Measurements from ENCODE around the gene SORCS2.
A peak's percentile ranks its signal among the peaks of the same experiment; 100 is the strongest.

SORCS2 gene

DNA sequence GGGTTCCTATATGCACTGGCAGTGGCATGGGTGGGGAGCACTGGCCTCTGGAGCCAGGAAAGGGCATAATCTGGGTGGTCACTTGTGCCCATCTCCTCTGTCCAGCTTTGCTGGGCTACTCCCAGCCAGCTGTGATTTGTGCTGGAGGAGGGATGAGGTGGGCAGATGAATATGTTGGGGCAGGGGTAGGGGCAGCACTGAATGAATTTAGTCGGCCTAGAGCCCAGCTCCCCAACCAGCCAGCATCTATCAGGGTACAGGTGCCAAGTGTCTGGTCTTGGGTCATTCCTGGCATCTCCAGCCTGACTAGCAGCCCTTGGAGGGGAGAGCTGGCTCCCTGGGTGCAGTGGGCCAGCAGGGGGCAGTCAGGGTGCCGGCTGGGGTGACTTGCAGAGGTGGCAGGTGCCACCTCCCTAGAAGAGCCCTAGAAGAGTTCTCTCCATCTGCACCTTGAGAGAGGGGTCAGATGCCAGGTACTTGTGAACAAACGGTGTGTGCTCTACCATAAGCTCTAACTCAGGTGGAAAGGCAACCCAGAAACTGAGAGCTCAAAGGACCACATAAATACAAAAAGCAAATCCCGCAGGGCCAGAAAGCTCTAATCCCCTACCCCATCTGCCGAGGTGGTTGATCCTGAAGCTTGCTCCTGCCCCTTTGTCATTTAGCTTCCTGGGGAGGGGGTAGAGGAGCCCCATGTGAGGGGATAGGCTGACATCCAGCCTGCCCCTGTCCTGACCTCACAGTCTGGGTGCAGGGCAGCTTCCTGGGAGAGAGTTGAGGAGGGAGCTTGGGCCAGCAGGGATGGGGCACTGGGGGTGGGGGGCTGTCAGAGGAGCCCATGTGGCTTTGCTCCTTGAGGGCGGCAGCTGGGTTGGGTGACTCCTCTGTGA lies 2.2 kb downstream of the SORCS2 start:
- no peaks in the 10 kb centered on the region for H3K4me1 ChIP-seq (ENCODE audit: low read length)
- H3K9ac ChIP-seq (ENCODE audit: low read length): no peak overlapping the region
- no peaks in the 10 kb centered on the region for H3K79me2 ChIP-seq (ENCODE audit: low read length)
- TF ChIP-seq CTCF (IDR thresholded peaks at IDR 0.05; ENCODE audit: low read depth, low read length): peak; percentile 36
- no peak for TF ChIP-seq EZH2phosphoT487 (IDR thresholded peaks at IDR 0.05; ENCODE audit: low read depth)
- no peaks in the 10 kb centered on the region for H4K20me1 ChIP-seq (ENCODE audit: insufficient read depth, low read length)
- H3K27ac ChIP-seq (ENCODE audit: low read length): no peak overlapping the region
- no peak overlapping the region for H3K4me3 ChIP-seq (ENCODE audit: low read length)
- no peak overlapping the region for H3K4me2 ChIP-seq (ENCODE audit: low read length)
- H2AFZ ChIP-seq (ENCODE audit: low read depth, low read length): no peak overlapping the region
- H3K9me3 ChIP-seq (ENCODE audit: insufficient read depth, low read length): no peaks in the 10 kb centered on the region
- peaks cover 24% of the 10 kb centered on the region for H3K27me3 ChIP-seq (ENCODE audit: low read depth, low read length)
- H3K36me3 ChIP-seq (replicated peaks; ENCODE audit: low read depth, low read length): no peaks in the 10 kb centered on the region

GRCh38 chr4:7195141-7195515 lies 2.8 kb downstream of the SORCS2 start:
- Histone ChIP-seq H3K79me2 (ENCODE audit: low read length) (no peaks in the 10 kb centered on the region), H4K20me1 (ENCODE audit: insufficient read depth, low read length) (no peaks in the 10 kb centered on the region), H3K4me3 (ENCODE audit: low read length) (no peak overlapping the region), H3K9me3 (ENCODE audit: insufficient read depth, low read length) (no peaks in the 10 kb centered on the region), H3K4me2 (ENCODE audit: low read length) (no peak overlapping the region), H3K36me3 (replicated peaks; ENCODE audit: low read depth, low read length) (no peaks in the 10 kb centered on the region), H3K27me3 (ENCODE audit: low read depth, low read length) (peaks cover 24% of the 10 kb centered on the region), H2AFZ (ENCODE audit: low read depth, low read length) (no peak overlapping the region), H3K27ac (ENCODE audit: low read length) (no peak overlapping the region), H3K9ac (ENCODE audit: low read length) (no peak overlapping the region), H3K4me1 (ENCODE audit: low read length) (no peaks in the 10 kb centered on the region)
- TF ChIP-seq CTCF (IDR thresholded peaks at IDR 0.05; ENCODE audit: low read depth, low read length): no peak
- no peak for TF ChIP-seq EZH2phosphoT487 (IDR thresholded peaks at IDR 0.05; ENCODE audit: low read depth)

DNA sequence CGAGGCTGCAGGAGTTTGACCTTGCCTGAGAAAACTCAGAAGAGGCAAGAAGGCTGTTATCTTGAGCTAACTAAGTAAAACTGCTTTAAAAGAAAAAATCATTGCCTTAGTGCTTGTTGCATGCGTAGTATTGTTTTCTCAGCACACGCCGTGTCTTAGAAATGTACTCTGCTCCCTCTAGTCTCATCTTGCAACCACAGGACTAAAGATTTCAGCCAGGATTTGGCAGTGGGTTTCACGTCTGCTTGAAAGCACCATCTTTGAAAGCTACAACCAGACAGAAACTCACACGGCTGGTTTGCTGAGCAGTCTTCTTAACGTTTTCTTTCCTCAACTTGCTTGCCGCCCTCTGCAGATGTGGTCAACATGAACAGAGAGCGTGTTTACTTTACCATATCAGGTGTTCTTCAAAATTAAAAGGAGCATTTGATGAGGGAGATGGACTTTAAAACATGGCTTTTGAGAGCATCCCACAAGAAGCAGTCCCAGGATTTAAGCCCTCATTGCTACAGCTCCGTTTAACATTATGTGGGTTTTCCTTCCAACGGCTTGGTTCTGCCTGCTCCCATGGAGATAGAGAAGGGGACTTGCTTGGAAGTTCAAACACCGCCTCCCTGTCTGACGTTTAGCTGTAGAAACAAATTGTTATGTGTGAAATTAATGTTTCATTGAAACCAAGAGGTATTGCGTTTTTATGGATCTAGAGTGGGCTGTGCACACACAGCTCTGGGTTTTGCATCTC lies 3.4 kb downstream of the SORCS2 start:
- Histone ChIP-seq H3K79me2 (ENCODE audit: low read length) (no peaks in the 10 kb centered on the region), H3K4me3 (ENCODE audit: low read length) (no peak overlapping the region), H3K4me2 (ENCODE audit: low read length) (no peak overlapping the region), H3K9ac (ENCODE audit: low read length) (no peak overlapping the region), H4K20me1 (ENCODE audit: insufficient read depth, low read length) (no peaks in the 10 kb centered on the region), H3K27me3 (ENCODE audit: low read depth, low read length) (peaks cover 24% of the 10 kb centered on the region), H3K36me3 (replicated peaks; ENCODE audit: low read depth, low read length) (no peaks in the 10 kb centered on the region), H3K4me1 (ENCODE audit: low read length) (no peaks in the 10 kb centered on the region), H3K27ac (ENCODE audit: low read length) (no peak overlapping the region), H2AFZ (ENCODE audit: low read depth, low read length) (no peak overlapping the region), H3K9me3 (ENCODE audit: insufficient read depth, low read length) (no peaks in the 10 kb centered on the region)
- no peak for TF ChIP-seq CTCF (IDR thresholded peaks at IDR 0.05; ENCODE audit: low read depth, low read length)
- TF ChIP-seq EZH2phosphoT487 (IDR thresholded peaks at IDR 0.05; ENCODE audit: low read depth): no peak

DNA sequence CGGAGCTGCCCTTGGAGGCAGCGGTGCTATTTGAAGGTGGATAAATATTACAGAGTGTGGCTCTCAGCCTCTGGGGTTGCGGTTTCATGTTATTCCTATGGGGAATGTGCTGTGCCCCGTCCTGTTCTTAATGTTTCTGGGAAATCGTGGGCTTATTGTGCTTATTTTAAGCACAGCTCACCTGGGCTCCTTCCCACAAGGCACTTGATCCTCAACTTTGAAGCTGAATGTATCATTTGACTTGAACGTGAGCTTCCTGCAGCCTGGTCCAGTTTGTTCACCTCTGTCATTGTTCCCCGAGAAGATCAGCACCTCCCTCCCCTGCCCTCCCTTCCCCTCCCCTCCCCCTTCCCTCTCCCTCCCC lies 3.9 kb downstream of the SORCS2 start:
- Histone ChIP-seq H3K9me3 (ENCODE audit: insufficient read depth, low read length) (no peaks in the 10 kb centered on the region), H3K4me1 (ENCODE audit: low read length) (no peaks in the 10 kb centered on the region), H3K4me2 (ENCODE audit: low read length) (no peak overlapping the region), H3K36me3 (replicated peaks; ENCODE audit: low read depth, low read length) (no peaks in the 10 kb centered on the region), H2AFZ (ENCODE audit: low read depth, low read length) (no peak overlapping the region), H3K27ac (ENCODE audit: low read length) (no peak overlapping the region), H3K79me2 (ENCODE audit: low read length) (no peaks in the 10 kb centered on the region), H3K4me3 (ENCODE audit: low read length) (no peak overlapping the region), H4K20me1 (ENCODE audit: insufficient read depth, low read length) (no peaks in the 10 kb centered on the region), H3K9ac (ENCODE audit: low read length) (no peak overlapping the region), H3K27me3 (ENCODE audit: low read depth, low read length) (peaks cover 24% of the 10 kb centered on the region)
- no peak for TF ChIP-seq EZH2phosphoT487 (IDR thresholded peaks at IDR 0.05; ENCODE audit: low read depth)
- TF ChIP-seq CTCF (IDR thresholded peaks at IDR 0.05; ENCODE audit: low read depth, low read length): no peak
